GM12873 (cell line): ENCODE measurements around the gene INPP5K.

Source experiments
- CTCF ChIP-seq: IDR thresholded peaks from 2 replicates; pipeline ENCODE4 v1.5.1; 2012; ENCODE audit warnings: low read depth, mild to moderate bottlenecking, moderate library complexity, low read length, control low read depth; ENCODE audit not compliant: insufficient read depth; ENCODE audit errors: missing control alignments

The INPP5K gene

DNA sequence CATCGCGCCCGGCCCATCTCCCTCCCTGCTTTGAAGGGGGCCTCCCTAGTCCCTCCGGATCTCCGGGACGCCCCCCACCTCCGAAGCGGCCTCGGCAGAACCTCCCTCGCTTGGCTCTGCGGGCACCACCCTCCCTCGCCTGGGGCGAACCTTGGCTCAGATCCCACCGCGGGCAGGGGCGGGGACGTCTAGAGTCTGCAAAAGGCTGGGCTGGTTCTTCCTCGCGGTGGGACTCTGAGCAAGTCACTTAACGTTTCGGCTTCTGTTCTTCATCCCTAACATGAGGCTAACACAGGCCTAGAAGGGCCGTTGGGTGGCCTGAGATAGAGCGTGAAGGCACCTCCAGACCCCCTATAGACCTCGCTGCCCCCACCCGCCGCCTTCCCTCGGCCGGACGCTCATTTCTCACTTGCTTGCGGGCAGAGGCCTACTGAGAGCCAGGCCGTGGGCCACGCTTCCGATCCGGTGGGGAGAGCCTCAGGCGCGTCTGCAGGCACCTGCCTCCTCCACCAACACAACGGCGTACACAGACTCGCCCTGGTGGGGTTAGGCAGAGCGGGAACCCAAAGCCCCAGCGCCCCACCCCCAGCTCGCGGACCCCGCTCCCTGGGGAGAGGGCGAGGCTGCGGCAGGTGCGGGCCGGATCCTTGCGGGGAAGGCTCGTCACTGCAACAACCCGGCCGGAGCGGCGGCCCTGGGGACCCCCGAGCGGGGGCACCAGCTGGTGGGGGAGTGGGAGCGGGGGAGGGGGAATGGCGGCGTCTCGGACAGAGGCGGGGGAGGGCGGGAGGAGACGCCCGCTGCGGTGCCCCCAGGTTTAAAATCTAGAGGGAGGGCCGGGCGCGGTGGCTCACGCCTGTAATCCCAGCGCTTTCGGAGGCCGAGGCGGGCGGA lies 29.4 kb downstream of the INPP5K start:
- TF ChIP-seq CTCF, result no peak

GRCh38 chr17:1485423-1486376 lies 30.7 kb downstream of the INPP5K start:
- no peak for TF ChIP-seq CTCF

DNA sequence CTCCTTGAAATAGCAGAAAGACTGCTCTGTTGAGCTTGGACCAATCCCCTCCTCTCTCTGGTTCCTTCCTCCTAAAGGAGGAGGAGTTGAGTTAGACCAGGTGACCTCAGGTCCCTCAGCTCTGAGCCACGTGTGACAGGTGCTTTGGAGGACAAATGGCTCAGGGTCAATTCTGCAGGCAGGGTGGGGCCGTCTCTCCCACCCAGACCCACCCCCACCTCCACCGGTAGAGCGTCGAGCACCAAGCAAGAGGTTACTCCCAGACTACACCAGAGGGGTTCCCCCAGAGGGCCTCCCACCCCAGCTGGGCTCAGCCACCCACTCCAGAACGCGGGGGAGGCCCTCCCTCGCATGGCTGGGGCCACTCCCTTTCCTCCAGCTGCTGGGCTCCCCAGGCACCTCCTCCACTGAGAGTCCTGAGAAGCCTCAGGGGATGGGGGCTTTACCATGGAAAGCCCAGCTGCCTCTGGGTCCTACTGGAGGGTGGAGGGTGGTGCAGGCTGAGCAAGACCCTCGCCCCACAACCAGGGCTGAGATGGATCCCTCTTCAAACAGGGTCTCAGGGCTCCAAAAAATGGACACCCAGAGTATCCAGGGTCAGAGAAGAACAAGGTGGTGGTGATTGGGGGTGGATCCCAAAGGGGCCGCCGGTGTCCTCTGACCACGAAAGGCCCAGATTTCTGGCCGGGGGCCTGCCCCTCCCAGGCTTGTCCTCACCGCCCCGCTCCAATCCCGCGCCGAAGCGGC lies 31.6 kb downstream of the INPP5K start:
- TF ChIP-seq CTCF, result peak; percentile 27

DNA sequence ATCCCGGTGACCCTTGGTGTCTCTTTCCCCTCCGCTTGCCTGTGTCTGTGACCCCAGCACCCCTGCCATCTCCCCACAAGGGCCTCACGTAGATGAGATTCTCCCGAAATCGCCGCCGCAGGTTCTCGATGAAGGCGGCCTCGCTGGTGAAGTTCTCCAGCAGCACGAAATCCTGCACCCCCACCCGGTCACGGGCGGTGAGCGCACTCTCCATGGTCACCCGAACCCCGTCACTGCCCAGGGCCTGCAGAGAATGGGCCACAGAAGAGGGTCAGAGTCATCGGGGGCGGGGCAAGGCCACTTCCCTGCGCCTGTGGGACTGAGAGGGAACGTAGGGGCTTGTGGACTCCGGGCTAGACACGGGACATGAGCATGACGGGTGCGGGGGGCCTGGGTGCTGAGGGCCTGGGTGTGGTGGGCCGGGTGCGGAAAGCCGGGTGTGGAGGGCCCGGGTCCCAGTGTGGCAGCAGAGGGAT lies 32.3 kb downstream of the INPP5K start:
- no peak for TF ChIP-seq CTCF

DNA sequence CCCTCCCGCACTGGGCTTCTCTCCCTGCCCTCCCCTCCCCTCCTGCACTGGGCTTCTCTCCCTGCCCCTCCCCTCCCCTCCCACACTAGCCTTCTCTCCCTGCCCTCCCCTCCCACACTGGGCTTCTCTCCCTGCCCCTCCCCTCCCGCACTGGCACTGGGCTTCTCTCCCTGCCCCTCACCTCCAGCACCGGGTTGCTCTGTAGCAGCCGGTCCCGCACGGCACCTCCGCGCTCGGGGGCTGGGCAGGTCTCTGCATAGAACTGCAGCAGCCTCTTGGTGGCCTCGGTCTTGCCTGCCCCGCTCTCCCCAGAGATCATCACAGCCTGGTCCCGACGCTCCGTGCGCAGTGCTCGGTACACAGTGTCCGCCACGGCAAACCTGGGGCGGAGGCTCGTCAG lies 33.7 kb downstream of the INPP5K start:
- no peak for TF ChIP-seq CTCF

- no peak for TF ChIP-seq CTCF
Observed at GRCh38 chr17:1481736-1482135, 34.7 kb downstream of the INPP5K start.
